Measurements from ENCODE around the gene VAV1. TPM values are rescaled to one million over a fixed set of nuclear protein-coding genes. Genes with fewer than 3 reads are reported as not detected.
"Not testable (repeated sequence)": the region's sequence is repeated elsewhere in the genome, so short reads cannot be mapped to it uniquely, and the experiment has no call there.

Gene VAV1
- total RNA-seq, 1 donor from 2014 or later = not detected

- Mint-ChIP-seq H3K27ac (ENCODE audit: unreplicated experiment) (peak overlapping the region; percentile 62), H3K4me3 (no peak overlapping the region), H3K9me3 (peaks cover 5% of the 10 kb centered on the region), H3K36me3 (ENCODE audit: low read depth) (no peaks in the 10 kb centered on the region), H3K4me1 (no peaks in the 10 kb centered on the region), H3K27me3 (ENCODE audit: low read depth) (peaks cover 23% of the 10 kb centered on the region)
- no peak for TF ChIP-seq CTCF (conservative IDR thresholded peaks at IDR 0.05)
- no peak for DNase-seq (ENCODE audit: low read depth, low spot score)
These were observed 919 bp downstream of the VAV1 start for GRCh38 chr19:6773323-6773931.

GRCh38 chr19:6774821-6775707, 2.6 kb downstream of the VAV1 start:
- Mint-ChIP-seq H3K36me3 (ENCODE audit: low read depth) (no peaks in the 10 kb centered on the region), H3K27me3 (ENCODE audit: low read depth) (peaks cover 11% of the 10 kb centered on the region), H3K4me3 (no peak overlapping the region), H3K9me3 (peaks cover 5% of the 10 kb centered on the region), H3K27ac (ENCODE audit: unreplicated experiment) (no peak overlapping the region), H3K4me1 (no peaks in the 10 kb centered on the region)
- TF ChIP-seq CTCF (conservative IDR thresholded peaks at IDR 0.05) = no peak
- DNase-seq (ENCODE audit: low read depth, low spot score) = no peak

GRCh38 chr19:6776045-6776444, 3.5 kb downstream of the VAV1 start:
- DNase-seq (ENCODE audit: low read depth, low spot score); H3K27ac Mint-ChIP-seq (ENCODE audit: unreplicated experiment); H3K4me1 Mint-ChIP-seq; H3K4me3 Mint-ChIP-seq; H3K9me3 Mint-ChIP-seq; H3K27me3 Mint-ChIP-seq (ENCODE audit: low read depth); H3K36me3 Mint-ChIP-seq (ENCODE audit: low read depth): not testable (repeated sequence)

GRCh38 chr19:6776999-6777398, 4.5 kb downstream of the VAV1 start:
- H3K36me3 Mint-ChIP-seq (ENCODE audit: low read depth) = no peaks in the 10 kb centered on the region
- no peak overlapping the region for H3K4me3 Mint-ChIP-seq
- no peak for DNase-seq (ENCODE audit: low read depth, low spot score)
- H3K27me3 Mint-ChIP-seq (ENCODE audit: low read depth) = peaks cover 6% of the 10 kb centered on the region
- no peak for TF ChIP-seq CTCF (conservative IDR thresholded peaks at IDR 0.05)
- peaks cover 5% of the 10 kb centered on the region for H3K9me3 Mint-ChIP-seq
- H3K27ac Mint-ChIP-seq (ENCODE audit: unreplicated experiment) = no peak overlapping the region
- H3K4me1 Mint-ChIP-seq = no peaks in the 10 kb centered on the region

- TF ChIP-seq CTCF (conservative IDR thresholded peaks at IDR 0.05) = no peak
- peaks cover 6% of the 10 kb centered on the region for H3K27me3 Mint-ChIP-seq (ENCODE audit: low read depth)
- H3K9me3 Mint-ChIP-seq = peaks cover 5% of the 10 kb centered on the region
- no peaks in the 10 kb centered on the region for H3K36me3 Mint-ChIP-seq (ENCODE audit: low read depth)
- DNase-seq (ENCODE audit: low read depth, low spot score) = no peak
- H3K27ac Mint-ChIP-seq (ENCODE audit: unreplicated experiment) = peak overlapping the region; percentile 71
- H3K4me3 Mint-ChIP-seq = no peak overlapping the region
- H3K4me1 Mint-ChIP-seq = no peaks in the 10 kb centered on the region
These were observed 4.9 kb downstream of the VAV1 start for GRCh38 chr19:6777434-6777833.

GRCh38 chr19:6778386-6778785, 5.9 kb downstream of the VAV1 start:
- Mint-ChIP-seq H3K4me1 (no peaks in the 10 kb centered on the region), H3K9me3 (peaks cover 5% of the 10 kb centered on the region), H3K4me3 (no peak overlapping the region), H3K36me3 (ENCODE audit: low read depth) (no peaks in the 10 kb centered on the region), H3K27ac (ENCODE audit: unreplicated experiment) (no peak overlapping the region), H3K27me3 (ENCODE audit: low read depth) (peaks cover 6% of the 10 kb centered on the region)
- no peak for DNase-seq (ENCODE audit: low read depth, low spot score)
- no peak for TF ChIP-seq CTCF (conservative IDR thresholded peaks at IDR 0.05)
